ENCODE data around the gene PHF12. TPM values are rescaled to one million over a fixed set of nuclear protein-coding genes. Genes with fewer than 3 reads are reported as not detected.

PHF12 gene
- total RNA-seq, 1 experiment from 2014 or later, result 53.2 TPM

DNA sequence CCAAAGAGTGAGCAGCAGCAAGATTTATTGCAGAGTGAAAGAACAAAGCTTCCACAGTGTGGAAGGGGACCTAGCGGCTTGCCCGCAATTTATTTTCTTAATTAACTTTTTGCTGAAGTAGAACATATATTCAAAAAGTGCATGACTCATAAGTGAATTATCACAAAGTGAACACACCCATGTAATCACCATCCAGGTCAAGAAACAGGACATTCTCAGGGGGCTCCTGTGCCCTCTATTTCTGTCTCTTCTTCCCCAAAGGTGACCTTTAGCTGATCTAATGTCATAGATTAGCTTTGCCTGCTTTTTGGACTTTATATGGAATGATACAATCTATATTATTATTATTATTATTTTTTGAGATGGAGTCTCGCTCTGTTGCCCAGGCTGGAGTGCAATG, 76.6 kb downstream of the PHF12 start:
- DNase-seq, result no peak
- Histone ChIP-seq H3K27me3 (ENCODE audit: control insufficient read depth, insufficient read depth, low read length) (no peaks in the 10 kb centered on the region), H3K36me3 (replicated peaks; ENCODE audit: control insufficient read depth, insufficient read depth, low read length) (peaks cover 2% of the 10 kb centered on the region), H3K4me3 (ENCODE audit: insufficient read depth, low read depth, low read length) (no peak overlapping the region)

DNA sequence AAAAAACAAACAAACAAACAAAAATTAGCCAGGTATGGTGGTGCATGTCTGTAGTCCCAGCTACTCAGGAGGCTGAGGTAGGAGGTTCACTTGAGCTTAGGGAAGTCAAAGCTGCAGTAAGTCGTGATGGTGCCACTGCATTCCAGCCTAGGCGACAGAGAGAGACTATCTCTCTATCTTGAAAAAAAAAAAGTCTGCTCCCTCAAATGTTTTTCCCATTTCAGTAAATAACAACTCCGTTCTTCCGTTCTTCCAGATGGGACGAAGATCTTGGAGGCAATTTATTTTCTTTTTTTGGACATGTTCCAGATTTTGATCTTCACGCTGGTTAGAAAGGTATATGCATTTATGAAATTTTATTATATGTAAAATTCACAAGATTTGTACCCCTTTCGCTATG, 77.5 kb downstream of the PHF12 start:
- no peak overlapping the region for H3K4me3 ChIP-seq (ENCODE audit: insufficient read depth, low read depth, low read length)
- no peak for DNase-seq
- peaks cover 2% of the 10 kb centered on the region for H3K36me3 ChIP-seq (replicated peaks; ENCODE audit: control insufficient read depth, insufficient read depth, low read length)
- no peaks in the 10 kb centered on the region for H3K27me3 ChIP-seq (ENCODE audit: control insufficient read depth, insufficient read depth, low read length)

DNA sequence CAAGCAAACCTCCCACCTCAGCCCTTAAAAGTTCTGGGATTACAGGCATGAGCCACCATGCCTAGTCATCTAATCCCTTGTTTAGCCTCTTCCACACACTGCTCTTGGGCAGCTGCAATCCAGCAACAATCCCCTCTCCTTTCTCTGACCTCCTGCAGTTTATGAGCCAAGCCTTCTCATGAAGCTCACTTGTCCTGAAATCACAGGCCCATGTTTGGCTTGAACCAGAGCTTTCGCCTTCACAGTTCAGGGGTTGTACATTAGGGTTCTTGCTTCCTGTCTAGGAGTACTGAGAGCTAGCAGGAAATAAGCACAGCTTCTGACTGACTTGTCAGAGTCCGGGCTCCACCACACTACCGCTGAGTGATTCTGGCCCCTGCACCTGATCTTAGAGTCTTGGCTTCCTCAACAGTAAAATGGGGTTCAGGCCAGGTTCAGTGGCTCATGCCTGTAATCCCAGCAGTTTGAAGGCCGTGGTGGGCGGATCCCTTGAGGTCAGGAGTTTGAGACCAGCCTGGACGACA, 80.2 kb downstream of the PHF12 start:
- Histone ChIP-seq H3K27me3 (ENCODE audit: control insufficient read depth, insufficient read depth, low read length) (no peaks in the 10 kb centered on the region), H3K36me3 (replicated peaks; ENCODE audit: control insufficient read depth, insufficient read depth, low read length) (no peaks in the 10 kb centered on the region), H3K4me3 (ENCODE audit: insufficient read depth, low read depth, low read length) (no peak overlapping the region)
- no peak for DNase-seq

DNA sequence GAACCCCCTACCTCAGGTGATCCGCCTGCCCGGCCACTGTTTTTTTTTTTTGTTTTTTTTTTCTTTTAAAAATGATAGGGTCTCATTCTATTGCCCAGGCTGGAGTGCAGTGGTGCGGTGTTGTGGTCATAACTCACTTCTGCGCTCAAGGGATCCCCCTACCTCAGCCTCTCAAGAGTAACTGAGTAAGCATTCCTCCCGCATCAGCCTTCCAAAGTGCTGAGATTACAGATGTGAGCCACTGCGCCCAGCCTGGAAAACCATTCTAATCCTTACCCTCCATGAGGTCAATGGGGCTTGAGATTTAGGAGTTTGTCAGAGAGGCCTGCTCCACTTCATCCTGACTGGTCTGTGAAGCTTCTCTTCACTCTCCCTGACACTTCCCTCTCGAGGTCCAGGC, 84.0 kb downstream of the PHF12 start:
- DNase-seq, result no peak
- no peaks in the 10 kb centered on the region for H3K27me3 ChIP-seq (ENCODE audit: control insufficient read depth, insufficient read depth, low read length)

DNA sequence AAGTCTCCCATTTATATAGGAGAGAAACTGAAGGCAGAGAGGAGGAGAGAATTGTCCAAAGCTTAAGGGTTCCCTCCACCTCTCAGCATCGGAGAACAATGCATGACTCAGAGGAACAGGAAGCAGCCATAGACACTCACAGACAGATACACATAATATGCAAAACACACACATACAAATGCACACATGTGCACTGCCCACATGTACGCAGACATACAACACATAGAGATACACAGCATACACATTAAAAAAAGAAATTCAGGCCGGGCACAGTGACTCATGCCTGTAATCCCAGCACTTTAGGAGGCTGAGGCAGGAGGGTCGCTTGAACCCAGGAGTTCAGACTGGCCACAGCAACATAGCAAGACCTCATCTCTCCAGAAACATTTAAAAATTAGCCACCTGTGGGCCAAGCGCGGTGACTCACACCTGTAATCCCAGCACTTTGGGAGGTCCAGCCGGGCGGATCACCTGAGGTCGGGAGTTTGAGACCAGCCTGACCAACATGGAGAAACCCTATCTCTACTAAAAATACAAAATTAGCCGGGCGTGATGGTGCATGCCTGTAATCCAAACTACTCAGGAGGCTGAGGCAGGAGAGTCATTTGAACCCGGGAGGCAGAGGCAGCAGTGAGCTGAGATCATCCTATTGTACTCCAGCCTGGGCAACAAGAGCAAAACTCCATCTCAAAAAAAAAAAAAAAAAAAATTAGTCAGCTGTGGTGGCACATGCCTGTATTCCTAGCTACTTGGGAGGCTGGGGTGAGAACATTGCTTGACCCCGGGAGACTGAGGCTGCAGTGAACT, 85.2 kb downstream of the PHF12 start:
- no peak for DNase-seq
- Histone ChIP-seq H3K36me3 (replicated peaks; ENCODE audit: control insufficient read depth, insufficient read depth, low read length) (no peaks in the 10 kb centered on the region), H3K27me3 (ENCODE audit: control insufficient read depth, insufficient read depth, low read length) (no peaks in the 10 kb centered on the region), H3K4me3 (ENCODE audit: insufficient read depth, low read depth, low read length) (no peak overlapping the region)

More for the DNA sequence above, 84.0 kb downstream of the PHF12 start:
- no peaks in the 10 kb centered on the region for H3K36me3 ChIP-seq (replicated peaks; ENCODE audit: control insufficient read depth, insufficient read depth, low read length)
- H3K4me3 ChIP-seq (ENCODE audit: insufficient read depth, low read depth, low read length), result no peak overlapping the region

DNA sequence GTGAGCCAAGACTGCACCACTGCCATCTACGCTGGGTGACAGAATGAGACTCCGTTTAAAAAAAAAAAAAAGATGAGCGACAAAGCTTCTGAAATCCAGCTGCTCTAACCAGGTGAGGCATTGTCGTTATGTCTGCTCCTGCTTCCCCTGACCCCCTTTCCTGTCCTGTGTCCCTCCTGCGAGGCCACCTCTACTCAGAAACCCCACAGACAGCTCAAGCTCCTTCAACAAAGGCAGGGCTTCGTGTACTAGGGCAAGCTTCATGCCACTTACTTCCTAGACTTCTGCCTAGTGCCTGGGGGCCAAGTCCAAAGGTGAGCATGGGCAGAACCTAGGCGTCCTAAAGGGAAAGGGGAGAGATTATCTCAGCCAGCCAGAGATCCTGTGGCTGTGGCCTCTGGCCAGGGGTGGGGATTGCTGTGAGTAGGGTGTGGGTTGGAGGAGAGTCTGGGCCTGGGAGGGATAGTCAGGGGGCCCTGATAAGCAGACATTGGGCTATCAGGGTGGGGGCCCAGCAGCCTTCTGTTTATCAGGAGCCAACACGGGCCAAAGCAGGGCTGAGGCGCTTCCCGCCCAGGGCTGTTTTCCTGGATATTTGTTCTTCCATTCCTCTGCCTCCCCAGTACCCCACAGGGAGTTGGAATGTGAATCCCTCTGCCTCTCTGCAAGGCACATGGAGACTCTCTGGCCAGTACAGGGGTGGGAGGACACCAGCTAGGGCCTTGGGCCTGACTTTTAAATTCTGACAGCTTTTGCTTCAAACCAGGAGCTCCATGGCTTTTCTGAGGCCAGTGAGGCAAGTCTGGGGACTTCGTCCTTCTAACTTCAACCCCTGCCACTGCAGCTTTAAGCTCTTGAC, 86.1 kb downstream of the PHF12 start:
- no peak for DNase-seq
- Histone ChIP-seq H3K36me3 (replicated peaks; ENCODE audit: control insufficient read depth, insufficient read depth, low read length) (peaks cover 2% of the 10 kb centered on the region), H3K27me3 (ENCODE audit: control insufficient read depth, insufficient read depth, low read length) (no peaks in the 10 kb centered on the region), H3K4me3 (ENCODE audit: insufficient read depth, low read depth, low read length) (no peak overlapping the region)

DNA sequence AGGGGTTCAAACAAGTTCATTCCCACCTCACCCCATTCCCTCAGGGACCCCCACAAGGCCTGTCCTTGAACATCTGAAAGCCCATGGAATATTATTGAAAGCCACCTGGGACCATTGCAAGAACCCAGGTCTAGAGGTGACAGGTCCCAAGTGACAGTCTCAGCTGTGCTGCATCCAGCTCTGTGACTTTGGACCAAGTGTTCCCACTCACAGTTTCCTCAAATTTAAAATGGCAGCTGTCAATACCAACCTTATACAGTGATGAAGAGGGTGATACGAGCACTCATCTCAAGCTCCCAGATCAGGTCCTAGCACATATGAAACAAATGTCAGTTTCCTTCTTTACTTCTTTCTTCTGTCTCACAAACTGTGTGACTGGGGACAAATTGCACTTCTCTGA, 87.4 kb downstream of the PHF12 start:
- no peaks in the 10 kb centered on the region for H3K27me3 ChIP-seq (ENCODE audit: control insufficient read depth, insufficient read depth, low read length)
- no peak for DNase-seq
- no peak overlapping the region for H3K4me3 ChIP-seq (ENCODE audit: insufficient read depth, low read depth, low read length)
- peaks cover 2% of the 10 kb centered on the region for H3K36me3 ChIP-seq (replicated peaks; ENCODE audit: control insufficient read depth, insufficient read depth, low read length)

DNA sequence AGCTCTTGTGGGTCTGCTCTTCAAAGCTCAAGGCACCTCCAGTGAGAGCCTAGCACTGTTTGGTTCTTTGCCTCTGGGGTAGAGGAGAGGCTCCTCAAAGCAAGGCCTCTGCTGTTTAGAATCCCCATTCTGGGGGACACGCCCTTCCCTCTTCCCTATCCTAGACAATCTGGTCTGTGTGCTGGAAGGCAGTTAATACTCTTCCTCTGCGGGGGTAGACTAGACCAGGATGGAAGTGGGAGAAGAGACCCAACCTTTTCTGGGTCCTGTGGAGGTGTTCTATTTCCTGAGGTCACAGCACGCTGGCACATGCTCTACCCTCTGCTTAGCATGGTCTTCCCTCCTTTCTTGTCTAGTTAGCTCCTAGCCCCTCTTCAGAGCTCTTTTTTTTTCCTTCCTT, 88.8 kb downstream of the PHF12 start:
- Histone ChIP-seq H3K4me3 (ENCODE audit: insufficient read depth, low read depth, low read length) (no peak overlapping the region), H3K36me3 (replicated peaks; ENCODE audit: control insufficient read depth, insufficient read depth, low read length) (peaks cover 15% of the 10 kb centered on the region), H3K27me3 (ENCODE audit: control insufficient read depth, insufficient read depth, low read length) (no peaks in the 10 kb centered on the region)
- DNase-seq, result no peak

DNA sequence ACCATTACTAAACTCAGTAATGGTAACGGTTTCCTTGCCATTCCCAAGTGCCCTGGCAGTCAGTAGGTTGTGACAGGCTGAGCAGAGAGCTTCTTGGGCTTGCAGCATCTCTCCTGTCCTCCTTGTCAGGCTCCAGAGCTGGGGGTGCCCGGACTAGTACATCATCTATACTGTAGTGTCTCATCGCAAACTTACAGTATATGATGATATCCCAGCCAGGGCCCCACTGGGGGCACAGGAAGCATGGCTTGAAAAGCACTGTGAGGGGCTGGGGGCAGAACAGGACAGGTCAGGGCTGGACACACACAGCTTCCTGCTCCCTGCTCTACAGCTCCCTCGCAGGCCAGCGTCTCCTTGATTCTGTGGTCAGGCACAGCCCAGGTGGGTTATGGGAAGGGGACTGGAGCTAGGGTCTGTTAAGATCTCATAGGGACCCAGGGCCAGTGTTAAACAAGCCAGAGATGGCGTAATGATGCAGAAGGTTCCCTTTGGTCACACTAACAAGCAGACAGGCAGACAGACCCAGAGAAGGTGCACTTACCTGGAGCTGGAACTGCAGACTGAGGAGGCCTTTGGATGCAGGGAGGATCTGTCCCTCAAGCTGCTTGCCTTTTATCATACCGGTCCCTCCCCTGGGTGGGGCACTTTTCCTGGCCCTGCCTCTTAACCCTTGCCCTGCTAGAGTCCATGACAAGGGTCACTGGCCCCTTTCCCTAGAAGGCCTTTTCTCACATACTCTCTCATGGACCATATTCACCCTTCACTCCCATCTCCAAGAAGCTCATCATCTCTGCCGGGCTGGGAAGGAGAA, 89.7 kb downstream of the PHF12 start:
- no peak overlapping the region for H3K4me3 ChIP-seq (ENCODE audit: insufficient read depth, low read depth, low read length)
- peak; percentile 56 for DNase-seq
- H3K36me3 ChIP-seq (replicated peaks; ENCODE audit: control insufficient read depth, insufficient read depth, low read length), result peaks cover 15% of the 10 kb centered on the region

DNA sequence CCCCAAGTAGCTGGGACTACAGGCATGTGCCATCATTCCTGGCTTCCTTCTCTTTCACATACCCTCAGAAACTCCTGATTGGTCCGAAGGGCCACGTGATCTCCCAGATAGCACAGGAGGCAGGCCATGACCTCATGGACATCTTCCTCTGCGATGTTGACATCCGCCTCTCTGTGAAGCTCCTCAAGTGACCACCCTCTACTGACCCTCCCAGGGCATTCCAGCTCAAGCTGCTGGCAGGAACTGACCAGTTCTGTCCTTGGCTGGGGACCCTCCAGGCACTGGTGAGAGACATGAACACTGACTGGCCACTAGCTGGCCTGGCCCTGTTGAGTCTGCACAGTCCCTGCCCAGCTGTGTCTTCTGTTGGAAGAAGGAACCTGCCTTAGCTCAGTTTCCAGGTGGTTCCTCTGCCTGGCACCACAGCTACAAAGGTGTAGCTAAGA, 90.9 kb downstream of the PHF12 start:
- H3K4me3 ChIP-seq (ENCODE audit: insufficient read depth, low read depth, low read length), result no peak overlapping the region
- no peaks in the 10 kb centered on the region for H3K27me3 ChIP-seq (ENCODE audit: control insufficient read depth, insufficient read depth, low read length)
- H3K36me3 ChIP-seq (replicated peaks; ENCODE audit: control insufficient read depth, insufficient read depth, low read length), result peaks cover 18% of the 10 kb centered on the region
- no peak for DNase-seq

More for the DNA sequence above, 89.7 kb downstream of the PHF12 start:
- H3K27me3 ChIP-seq (ENCODE audit: control insufficient read depth, insufficient read depth, low read length), result no peaks in the 10 kb centered on the region

DNA sequence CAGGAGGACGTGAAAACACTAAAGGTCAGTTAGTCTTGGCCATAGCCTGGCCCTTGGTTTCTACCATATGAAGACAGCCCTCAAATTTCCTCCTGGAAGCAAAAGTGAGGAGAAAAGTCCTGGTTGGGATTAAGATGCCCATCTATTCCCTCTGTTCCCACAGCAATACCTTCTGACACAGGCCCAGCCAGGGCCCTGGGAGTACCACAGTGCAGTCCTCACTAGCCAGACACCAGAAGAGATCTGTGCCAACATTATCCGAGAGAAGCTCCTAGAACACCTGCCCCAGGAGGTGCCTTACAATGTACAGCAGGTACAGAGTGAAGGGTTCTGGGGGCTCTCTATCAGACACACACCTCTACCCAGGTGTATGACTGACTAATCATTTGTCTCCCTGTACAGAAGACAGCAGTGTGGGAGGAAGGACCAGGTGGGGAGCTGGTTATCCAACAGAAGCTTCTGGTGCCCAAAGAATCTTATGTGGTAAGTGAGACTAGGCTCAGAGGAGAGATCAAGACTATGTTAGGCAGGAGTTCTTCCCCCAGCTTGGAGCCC, 92.4 kb downstream of the PHF12 start:
- H3K36me3 ChIP-seq (replicated peaks; ENCODE audit: control insufficient read depth, insufficient read depth, low read length), result peaks cover 18% of the 10 kb centered on the region
- H3K4me3 ChIP-seq (ENCODE audit: insufficient read depth, low read depth, low read length), result no peak overlapping the region
- no peaks in the 10 kb centered on the region for H3K27me3 ChIP-seq (ENCODE audit: control insufficient read depth, insufficient read depth, low read length)
- DNase-seq, result no peak

DNA sequence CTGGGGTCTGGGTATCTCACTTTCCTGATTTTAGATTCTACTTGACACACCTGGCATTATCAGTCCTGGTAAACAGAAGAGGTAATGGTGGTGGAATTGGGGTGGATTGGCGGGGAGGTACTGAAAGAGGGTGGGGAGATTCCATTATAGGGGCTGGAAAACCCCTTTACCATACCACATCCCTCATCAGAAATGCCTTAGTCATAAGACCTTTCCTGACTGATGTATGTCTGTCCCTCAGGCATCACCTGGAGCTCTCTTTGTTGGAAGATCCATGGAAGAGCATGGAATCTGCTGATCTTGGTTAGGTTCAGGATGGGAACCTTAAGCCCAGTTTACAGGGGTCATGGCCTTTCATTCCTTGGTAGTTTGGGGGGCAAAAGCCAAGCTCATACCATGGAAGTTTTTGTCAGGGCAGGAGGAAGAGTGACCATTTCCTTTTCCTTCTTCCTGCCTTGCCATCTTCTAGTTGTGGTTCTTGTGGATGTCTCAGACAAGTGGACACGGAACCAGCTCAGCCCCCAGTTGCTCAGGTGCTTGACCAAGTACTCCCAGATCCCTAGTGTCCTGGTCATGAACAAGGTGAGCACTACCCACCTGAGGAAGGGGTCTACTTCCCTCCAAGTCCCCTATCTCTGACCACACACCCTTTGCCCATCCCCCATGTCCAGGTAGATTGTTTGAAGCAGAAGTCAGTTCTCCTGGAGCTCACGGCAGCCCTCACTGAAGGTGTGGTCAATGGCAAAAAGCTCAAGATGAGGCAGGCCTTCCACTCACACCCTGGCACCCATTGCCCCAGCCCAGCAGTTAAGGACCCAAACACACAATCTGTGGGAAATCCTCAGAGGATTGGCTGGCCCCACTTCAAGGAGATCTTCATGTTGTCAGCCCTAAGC, 93.2 kb downstream of the PHF12 start:
- DNase-seq, result no peak
- no peak overlapping the region for H3K4me3 ChIP-seq (ENCODE audit: insufficient read depth, low read depth, low read length)
- peaks cover 18% of the 10 kb centered on the region for H3K36me3 ChIP-seq (replicated peaks; ENCODE audit: control insufficient read depth, insufficient read depth, low read length)
- H3K27me3 ChIP-seq (ENCODE audit: control insufficient read depth, insufficient read depth, low read length), result no peaks in the 10 kb centered on the region

DNA sequence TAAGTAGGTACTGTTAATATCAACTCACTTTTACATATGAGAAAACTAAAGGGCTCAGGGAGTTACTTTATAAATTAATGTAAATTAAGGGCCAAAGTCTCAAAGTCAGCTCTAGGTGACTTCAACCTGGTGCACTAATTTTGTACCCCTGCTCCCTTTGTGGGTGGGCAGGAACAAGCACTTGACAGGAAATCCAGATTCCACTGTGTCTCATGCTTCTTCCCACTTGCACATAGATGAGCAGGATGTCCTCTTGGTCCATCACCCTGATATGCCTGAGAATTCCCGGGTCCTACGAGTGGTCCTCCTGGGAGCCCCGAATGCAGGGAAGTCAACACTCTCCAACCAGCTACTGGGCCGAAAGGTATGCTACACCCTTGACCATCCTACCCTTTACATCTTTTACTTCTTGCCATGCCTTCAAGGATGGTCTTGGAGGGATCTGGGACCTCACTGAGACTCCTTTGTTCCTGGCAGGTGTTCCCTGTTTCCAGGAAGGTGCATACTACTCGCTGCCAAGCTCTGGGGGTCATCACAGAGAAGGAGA, 95.2 kb downstream of the PHF12 start:
- Histone ChIP-seq H3K4me3 (ENCODE audit: insufficient read depth, low read depth, low read length) (no peak overlapping the region), H3K27me3 (ENCODE audit: control insufficient read depth, insufficient read depth, low read length) (no peaks in the 10 kb centered on the region), H3K36me3 (replicated peaks; ENCODE audit: control insufficient read depth, insufficient read depth, low read length) (peaks cover 18% of the 10 kb centered on the region)
- DNase-seq, result no peak
